ENCODE results near the gene ZNF221.

ZNF221 gene

GRCh38 chr19:44002212-44002565, 51.2 kb downstream of the ZNF221 start:
- DNase-seq, result no peak
- H3K27me3 ChIP-seq (ENCODE audit: insufficient read depth, low read depth, severe bottlenecking), result no peaks in the 10 kb centered on the region
- no peak for TF ChIP-seq CTCF (IDR thresholded peaks at IDR 0.05; ENCODE audit: low read depth, low read length)
- peak overlapping the region; percentile 80 for H3K27ac ChIP-seq
- H3K9me3 ChIP-seq (ENCODE audit: severe bottlenecking), result no peaks in the 10 kb centered on the region
- H3K4me3 ChIP-seq (ENCODE audit: low read depth, low read length), result peak overlapping the region; percentile 98
- peaks cover 7% of the 10 kb centered on the region for H3K36me3 ChIP-seq

DNA sequence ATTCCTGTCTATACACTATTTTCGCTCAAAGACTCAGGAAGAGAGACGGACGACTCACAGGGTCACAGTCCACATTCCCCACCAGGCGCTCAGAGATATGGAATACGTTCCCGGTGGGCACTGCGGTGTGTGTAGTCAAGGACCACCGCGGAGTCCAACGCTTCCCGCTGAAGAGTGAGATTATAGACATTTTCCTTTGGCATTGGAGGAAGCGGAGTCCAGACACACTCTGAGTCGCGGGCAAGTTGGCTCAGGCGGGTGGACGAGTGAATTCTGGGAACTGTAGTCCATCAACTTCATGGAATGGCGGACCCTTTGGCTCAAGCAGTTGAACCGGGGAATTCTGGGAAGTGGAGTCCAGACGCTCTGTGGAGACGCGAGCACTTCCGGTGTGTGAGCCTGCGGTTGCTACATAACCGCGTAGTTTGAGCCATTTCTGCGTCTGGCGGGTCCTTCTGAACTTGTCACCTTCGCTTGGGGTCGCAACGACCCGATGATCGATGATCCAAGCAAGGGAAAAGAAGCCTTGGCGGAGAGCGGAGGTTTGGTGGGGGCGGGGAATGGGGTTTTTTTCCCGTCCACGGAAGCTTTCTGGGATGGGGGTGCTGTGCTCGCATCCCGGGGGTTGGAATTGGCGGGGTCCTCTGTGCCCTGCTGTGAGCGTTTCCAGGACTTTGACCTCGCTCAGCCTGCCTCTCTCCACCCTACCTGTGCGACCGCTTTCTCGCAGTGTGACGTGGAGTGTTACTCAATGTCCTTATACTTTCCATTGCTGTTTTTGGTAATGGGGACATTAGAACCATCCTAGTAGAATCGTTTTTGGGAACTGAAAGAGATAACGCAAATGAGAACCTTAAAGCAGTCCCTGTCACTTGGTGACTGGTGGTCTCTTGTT, 51.8 kb downstream of the ZNF221 start, which contains the start of gene ZNF230:
TSS of gene ZNF230 (plus strand) at position 392 of the 895 bp plus-strand sequence. CDS start 4,122 bp downstream, outside the sequence.
- Histone ChIP-seq H3K9me3 (ENCODE audit: severe bottlenecking) (no peaks in the 10 kb centered on the region), H3K27me3 (ENCODE audit: insufficient read depth, low read depth, severe bottlenecking) (no peaks in the 10 kb centered on the region), H3K4me3 (ENCODE audit: low read depth, low read length) (peak within 1 kb of the TSS; percentile 98), H3K36me3 (peaks cover 12% of the 10 kb centered on the region), H3K27ac (peak within 1 kb of the TSS; percentile 80)
- TF ChIP-seq CTCF (IDR thresholded peaks at IDR 0.05; ENCODE audit: low read depth, low read length), result no peak
- peak; percentile 91 for DNase-seq

- Histone ChIP-seq H3K36me3 (peaks cover 19% of the 10 kb centered on the region), H3K9me3 (ENCODE audit: severe bottlenecking) (no peaks in the 10 kb centered on the region), H3K27me3 (ENCODE audit: insufficient read depth, low read depth, severe bottlenecking) (no peaks in the 10 kb centered on the region), H3K27ac (no peak overlapping the region; the same call in 1 of the 2 replicates), H3K4me3 (ENCODE audit: low read depth, low read length) (peak overlapping the region; percentile 98)
- no peak for DNase-seq
- no peak for TF ChIP-seq CTCF (IDR thresholded peaks at IDR 0.05; ENCODE audit: low read depth, low read length)
These were observed 52.5 kb downstream of the ZNF221 start for GRCh38 chr19:44003461-44004009.

- TF ChIP-seq CTCF (IDR thresholded peaks at IDR 0.05; ENCODE audit: low read depth, low read length), result no peak
- H3K36me3 ChIP-seq, result peaks cover 43% of the 10 kb centered on the region
- no peaks in the 10 kb centered on the region for H3K27me3 ChIP-seq (ENCODE audit: insufficient read depth, low read depth, severe bottlenecking)
- H3K27ac ChIP-seq, result no peak overlapping the region
- H3K4me3 ChIP-seq (ENCODE audit: low read depth, low read length), result no peak overlapping the region
- peaks cover 9% of the 10 kb centered on the region for H3K9me3 ChIP-seq (ENCODE audit: severe bottlenecking)
- DNase-seq, result no peak
These were observed 54.9 kb downstream of the ZNF221 start for GRCh38 chr19:44005973-44006372.

DNA sequence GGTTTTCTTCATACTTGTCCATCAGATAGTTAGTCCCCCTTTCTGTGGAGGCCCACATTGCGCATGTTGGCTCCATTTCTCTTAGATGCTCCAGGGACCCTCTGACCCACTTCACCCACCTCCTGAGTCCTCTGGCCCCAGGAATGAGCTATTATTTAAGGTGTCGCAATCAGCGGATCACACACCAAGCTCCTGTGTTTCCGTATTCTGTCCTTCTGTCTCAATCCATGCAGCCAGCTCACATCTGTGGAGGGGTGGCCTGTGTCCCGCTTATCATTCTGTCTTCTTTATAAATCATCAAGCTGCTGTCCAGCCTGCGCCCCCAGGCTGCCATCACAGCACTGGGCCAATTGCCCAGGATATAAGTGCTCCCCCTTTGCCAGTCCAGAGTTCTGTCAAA, 56.4 kb downstream of the ZNF221 start:
- no peak for DNase-seq
- H3K4me3 ChIP-seq (ENCODE audit: low read depth, low read length), result no peak overlapping the region
- TF ChIP-seq CTCF (IDR thresholded peaks at IDR 0.05; ENCODE audit: low read depth, low read length), result no peak
- H3K27ac ChIP-seq, result no peak overlapping the region
- peaks cover 9% of the 10 kb centered on the region for H3K9me3 ChIP-seq (ENCODE audit: severe bottlenecking)
- no peaks in the 10 kb centered on the region for H3K27me3 ChIP-seq (ENCODE audit: insufficient read depth, low read depth, severe bottlenecking)
- H3K36me3 ChIP-seq, result peaks cover 51% of the 10 kb centered on the region

Data from WERI-Rb-1 (cell line).